ENCODE results near the gene ANKRD33B. TPM values are rescaled to one million over a fixed set of nuclear protein-coding genes. Genes with fewer than 3 reads are reported as not detected.
"Not testable (repeated sequence)": the region's sequence is repeated elsewhere in the genome, so short reads cannot be mapped to it uniquely, and the experiment has no call there.

Gene ANKRD33B
- total RNA-seq, result 1 to 10 TPM; 2.4 to 4.3 (median 3.9) TPM
- total RNA-seq (2013), result 2.8 TPM

DNA sequence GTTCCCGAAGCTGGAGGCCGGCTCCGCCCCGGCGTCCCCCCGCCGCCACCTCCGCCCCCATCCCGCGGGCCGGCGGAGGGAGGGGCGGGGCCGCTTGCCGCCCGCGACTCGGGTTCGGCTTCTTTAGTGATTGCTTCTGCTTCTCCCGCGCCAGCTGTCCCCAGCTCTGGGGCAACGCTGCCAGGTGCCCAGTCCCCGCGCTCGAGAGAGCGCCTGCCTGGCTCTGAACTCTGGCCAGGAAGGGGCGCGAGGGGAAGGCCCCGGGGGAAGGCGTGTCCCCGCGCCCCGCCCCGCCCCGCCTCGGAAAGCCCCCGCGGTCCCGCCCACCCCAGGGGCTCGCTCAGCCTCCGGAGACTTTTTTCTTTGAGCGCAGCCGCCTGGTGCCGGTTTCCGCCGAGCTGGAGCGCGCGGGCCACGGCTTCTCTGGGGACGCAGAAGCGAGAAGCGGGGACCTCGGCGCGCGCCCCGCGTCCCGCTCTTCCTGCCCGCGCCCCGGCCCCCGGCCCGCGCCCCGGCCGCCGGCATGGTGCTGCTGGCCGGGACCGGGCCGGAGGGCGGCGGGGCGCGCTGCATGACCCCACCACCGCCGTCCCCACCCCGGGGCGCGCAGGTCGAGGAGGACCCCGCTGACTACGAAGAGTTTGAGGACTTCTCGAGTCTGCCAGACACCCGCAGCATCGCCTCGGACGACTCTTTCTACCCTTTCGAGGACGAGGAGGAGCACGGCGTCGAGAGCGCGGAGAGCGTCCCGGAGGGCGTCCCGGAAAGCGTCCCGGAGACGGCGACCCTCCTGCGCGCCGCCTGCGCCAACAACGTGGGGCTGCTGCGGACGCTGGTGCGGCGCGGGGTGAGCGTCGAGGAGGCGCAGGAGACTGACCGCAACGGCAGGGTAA lies at the start of gene ANKRD33B:
ANKRD33B (plus strand) TSS at position 126 of the 893 bp plus-strand sequence; CDS start at position 524, 398 bp downstream.
- Mint-ChIP-seq H3K36me3 (no peaks in the 10 kb centered on the region), H3K27ac (peak within 1 kb of the TSS in 1 of 2 donors; percentile 82), H3K9me3 (no peaks in the 10 kb centered on the region), H3K27me3 (ENCODE audit: low read depth in 2 of 2) (peaks cover 0 to 4% of the 10 kb centered on the region in 2 donors), H3K4me1 (peaks cover 15 to 29% of the 10 kb centered on the region in 2 donors), H3K4me3 (peak within 1 kb of the TSS; percentile 89)
- H3K4me3 ChIP-seq (ENCODE audit: low read length), result peak within 1 kb of the TSS; percentile 43
- intact Hi-C loops (cut with micrococcal nuclease), result no loop called here
- no peaks in the 10 kb centered on the region for H3K36me3 ChIP-seq (ENCODE audit: control insufficient read depth, insufficient read depth, low read length)
- H3K9me3 ChIP-seq (ENCODE audit: control insufficient read depth, insufficient read depth, low read length), result no peaks in the 10 kb centered on the region
- TF ChIP-seq, protein P1, sequence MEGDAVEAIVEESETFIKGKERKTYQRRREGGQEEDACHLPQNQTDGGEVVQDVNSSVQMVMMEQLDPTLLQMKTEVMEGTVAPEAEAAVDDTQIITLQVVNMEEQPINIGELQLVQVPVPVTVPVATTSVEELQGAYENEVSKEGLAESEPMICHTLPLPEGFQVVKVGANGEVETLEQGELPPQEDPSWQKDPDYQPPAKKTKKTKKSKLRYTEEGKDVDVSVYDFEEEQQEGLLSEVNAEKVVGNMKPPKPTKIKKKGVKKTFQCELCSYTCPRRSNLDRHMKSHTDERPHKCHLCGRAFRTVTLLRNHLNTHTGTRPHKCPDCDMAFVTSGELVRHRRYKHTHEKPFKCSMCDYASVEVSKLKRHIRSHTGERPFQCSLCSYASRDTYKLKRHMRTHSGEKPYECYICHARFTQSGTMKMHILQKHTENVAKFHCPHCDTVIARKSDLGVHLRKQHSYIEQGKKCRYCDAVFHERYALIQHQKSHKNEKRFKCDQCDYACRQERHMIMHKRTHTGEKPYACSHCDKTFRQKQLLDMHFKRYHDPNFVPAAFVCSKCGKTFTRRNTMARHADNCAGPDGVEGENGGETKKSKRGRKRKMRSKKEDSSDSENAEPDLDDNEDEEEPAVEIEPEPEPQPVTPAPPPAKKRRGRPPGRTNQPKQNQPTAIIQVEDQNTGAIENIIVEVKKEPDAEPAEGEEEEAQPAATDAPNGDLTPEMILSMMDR (IDR thresholded peaks at IDR 0.05), result no peak
- ATAC-seq, result peak; percentile 85 to 94 (median 87)
- peaks cover 3% of the 10 kb centered on the region for H3K27me3 ChIP-seq (ENCODE audit: control insufficient read depth, insufficient read depth, low read length)
- DNase-seq, result peak; percentile 73 to 86
- WGBS (ENCODE audit: insufficient coverage), result under 1% methylated on average over 119 of the region's 119 CpGs
- H3K27ac ChIP-seq (ENCODE audit: low read length), result peak within 1 kb of the TSS; percentile 46
- peaks cover 33% of the 10 kb centered on the region for H3K4me1 ChIP-seq (ENCODE audit: control insufficient read depth, insufficient read depth, low read length)

DNA sequence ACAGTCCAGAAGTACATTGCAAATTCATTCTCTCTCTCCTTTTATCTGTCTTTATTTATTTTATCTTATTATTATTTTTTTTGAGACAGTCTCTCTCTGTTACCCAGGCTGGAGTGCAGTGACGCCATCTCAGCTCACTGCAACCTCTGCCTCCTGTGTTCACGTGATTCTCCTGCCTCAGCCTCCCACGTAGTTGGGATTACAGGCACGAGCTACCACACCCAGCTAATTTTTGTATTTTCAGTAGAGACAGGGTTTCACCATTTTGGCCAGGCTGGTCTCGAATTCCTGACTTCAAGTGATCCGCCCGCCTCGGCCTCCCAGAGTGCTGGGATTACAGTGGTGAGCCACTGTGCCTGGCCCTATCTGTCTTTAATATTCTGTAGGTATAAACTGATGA lies 49.3 kb upstream of the ANKRD33B start:
- H3K4me1 ChIP-seq (ENCODE audit: control insufficient read depth, insufficient read depth, low read length); H3K36me3 ChIP-seq (ENCODE audit: control insufficient read depth, insufficient read depth, low read length); H3K36me3 Mint-ChIP-seq; DNase-seq; H3K4me3 Mint-ChIP-seq; H3K27ac ChIP-seq (ENCODE audit: low read length); H3K9me3 Mint-ChIP-seq; H3K4me3 ChIP-seq (ENCODE audit: low read length); H3K27me3 Mint-ChIP-seq (ENCODE audit: low read depth in 2 of 2); H3K4me1 Mint-ChIP-seq; H3K27ac Mint-ChIP-seq; H3K9me3 ChIP-seq (ENCODE audit: control insufficient read depth, insufficient read depth, low read length); H3K27me3 ChIP-seq (ENCODE audit: control insufficient read depth, insufficient read depth, low read length); intact Hi-C loops (cut with micrococcal nuclease); ATAC-seq: not testable (repeated sequence)
- 90% methylated on average over 8 of the region's 8 CpGs for WGBS (ENCODE audit: insufficient coverage)

DNA sequence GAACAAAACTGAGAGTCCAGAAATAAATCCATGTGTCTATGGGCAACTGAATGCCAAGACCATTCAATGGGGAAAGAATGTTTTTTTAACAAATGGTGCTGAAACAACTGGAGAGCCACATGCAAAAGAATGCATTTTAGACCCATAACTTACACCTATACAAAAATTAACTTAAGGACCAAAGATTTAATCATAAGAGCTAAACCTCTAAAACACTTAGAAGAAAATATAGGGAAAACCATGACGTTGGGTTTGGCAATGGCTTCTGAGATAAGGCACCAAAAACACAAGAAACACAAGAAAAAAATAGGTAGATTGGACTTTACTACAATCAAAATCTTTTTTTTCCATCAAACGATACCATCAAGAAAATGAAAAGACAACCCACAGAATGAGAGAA lies 48.4 kb upstream of the ANKRD33B start:
- Mint-ChIP-seq H3K4me1 (no peaks in the 10 kb centered on the region), H3K27ac (no peak overlapping the region), H3K36me3 (no peaks in the 10 kb centered on the region), H3K4me3 (no peak overlapping the region), H3K27me3 (ENCODE audit: low read depth in 2 of 2) (peaks cover 0 to 2% of the 10 kb centered on the region in 2 donors), H3K9me3 (no peaks in the 10 kb centered on the region)
- intact Hi-C loops (cut with micrococcal nuclease), result no loop called here
- TF ChIP-seq, protein P1 (IDR thresholded peaks at IDR 0.05), result no peak
- WGBS (ENCODE audit: insufficient coverage), result 17% methylated on average over 1 of the region's 2 CpGs
- no peak for ATAC-seq
- no peaks in the 10 kb centered on the region for H3K36me3 ChIP-seq (ENCODE audit: control insufficient read depth, insufficient read depth, low read length)
- no peak for DNase-seq
- H3K27me3 ChIP-seq (ENCODE audit: control insufficient read depth, insufficient read depth, low read length), result no peaks in the 10 kb centered on the region
- no peaks in the 10 kb centered on the region for H3K9me3 ChIP-seq (ENCODE audit: control insufficient read depth, insufficient read depth, low read length)
- no peak overlapping the region for H3K27ac ChIP-seq (ENCODE audit: low read length)
- no peak overlapping the region for H3K4me3 ChIP-seq (ENCODE audit: low read length)
- H3K4me1 ChIP-seq (ENCODE audit: control insufficient read depth, insufficient read depth, low read length), result no peaks in the 10 kb centered on the region

DNA sequence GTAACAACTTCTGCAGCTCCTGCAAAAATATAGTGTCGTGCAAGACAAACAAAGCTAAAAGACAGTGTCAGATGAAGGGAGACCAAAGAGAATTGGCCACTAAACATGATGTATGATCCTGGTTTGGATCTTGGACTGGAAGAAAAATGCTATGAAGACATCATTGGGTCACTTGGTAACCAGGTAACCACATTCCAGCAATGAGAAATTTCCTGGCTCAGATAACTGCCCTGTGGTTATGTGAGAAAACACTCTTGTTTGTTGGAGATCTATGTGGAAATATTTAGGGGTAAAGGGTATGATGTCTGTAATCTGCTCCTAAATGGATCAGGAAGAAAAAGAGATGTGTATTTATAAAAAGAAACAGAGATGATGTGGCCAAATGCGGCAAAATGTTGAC lies 45.5 kb upstream of the ANKRD33B start:
- 91% methylated on average over 2 of the region's 2 CpGs for WGBS (ENCODE audit: insufficient coverage)
- no peaks in the 10 kb centered on the region for H3K36me3 Mint-ChIP-seq
- Histone ChIP-seq H3K36me3 (ENCODE audit: control insufficient read depth, insufficient read depth, low read length) (no peaks in the 10 kb centered on the region), H3K9me3 (ENCODE audit: control insufficient read depth, insufficient read depth, low read length) (no peaks in the 10 kb centered on the region), H3K4me1 (ENCODE audit: control insufficient read depth, insufficient read depth, low read length) (no peaks in the 10 kb centered on the region), H3K27ac (ENCODE audit: low read length) (no peak overlapping the region), H3K4me3 (ENCODE audit: low read length) (no peak overlapping the region), H3K27me3 (ENCODE audit: control insufficient read depth, insufficient read depth, low read length) (no peaks in the 10 kb centered on the region)
- no peaks in the 10 kb centered on the region for H3K4me1 Mint-ChIP-seq
- intact Hi-C loops (cut with micrococcal nuclease), result no loop called here
- no peak overlapping the region for H3K27ac Mint-ChIP-seq
- no peaks in the 10 kb centered on the region for H3K9me3 Mint-ChIP-seq
- H3K4me3 Mint-ChIP-seq, result no peak overlapping the region
- peaks cover 0 to 2% of the 10 kb centered on the region in 2 donors for H3K27me3 Mint-ChIP-seq (ENCODE audit: low read depth in 2 of 2)
- ATAC-seq (no peak), DNase-seq (no peak)
- TF ChIP-seq, protein P1 (IDR thresholded peaks at IDR 0.05), result no peak
